Thoracic aorta (tissue), 2 donors: ENCODE results near the gene SUPT4H1. TPM values are rescaled to one million over a fixed set of nuclear protein-coding genes. Genes with fewer than 3 reads are reported as not detected.
A peak's percentile ranks its signal among the peaks of the same experiment; 100 is the strongest.

Experiments
- ATAC-seq: fragments of 150-250 bp; one replicate; pipeline ENCODE4 v1.8.0; 2017; ENCODE audit warnings: low read depth; ENCODE audit not compliant: insufficient number of reproducible peaks, low FRiP score
- DNase-seq: peaks from one replicate; pipeline ENCODE4 v3.0.0-alpha.2; 2020; ENCODE audit warnings: low spot score
- H3K27ac ChIP-seq, 2 donors: fragments of 200-600 bp; sonication (generic); 1 replicate in 1 of 2; 2 replicates in 1 of 2; pipeline ENCODE4 v1.5.1; 2016; ENCODE audit warnings: mild to moderate bottlenecking in 2 of 2, moderate library complexity in 2 of 2
- H3K27me3 ChIP-seq: fragments of 200-600 bp; sonication (generic); replicated peaks from 2 replicates; pipeline ENCODE4 v1.6.0; 2016; ENCODE audit warnings: mild to moderate bottlenecking; ENCODE audit not compliant: insufficient read depth
- H3K36me3 ChIP-seq: fragments of 200-600 bp; sonication (generic); one replicate; pipeline ENCODE4 v1.5.1; 2016
- H3K4me1 ChIP-seq, 2 donors: fragments of 200-600 bp; sonication (generic); 1 replicate in 1 of 2; 2 replicates in 1 of 2; pipeline versions ENCODE4 v1.5.1 to v1.6.0; 2016; ENCODE audit warnings: low read depth in 2 of 2, mild to moderate bottlenecking in 1 of 2; ENCODE audit not compliant: control insufficient read depth in 1 of 2
- H3K4me3 ChIP-seq: fragments of 200-600 bp; sonication (generic); 2 replicates; pipeline ENCODE4 v1.5.1; 2016; ENCODE audit warnings: mild to moderate bottlenecking
- H3K9me3 ChIP-seq: fragments of 200-600 bp; sonication (generic); 2 replicates; pipeline ENCODE4 v1.5.1; 2016
- CTCF ChIP-seq: fragments of 200-600 bp; sonication (generic); IDR thresholded peaks from one replicate; pipeline ENCODE4 v1.5.1; 2019; ENCODE audit warnings: antibody characterized with exemption
- total RNA-seq, 2 donors: library from RNA; depleted of rRNA; stranded (reverse); fragments of >200 nt; gene quantifications; one replicate each; pipeline versions ENCODE4 v1.1.0 to v1.2.3, GENCODE V29; 2016

Gene SUPT4H1
- 10 to 100 TPM; 30.6 to 37.3 TPM for total RNA-seq

GRCh38 chr17:58351831-58352595 is at the start of gene SUPT4H1:
SUPT4H1 (minus strand) TSS chr17:58352201; CDS start chr17:58352135, 66 bp downstream.
- Histone ChIP-seq H3K4me3 (peak within 1 kb of the TSS; percentile 84), H3K4me1 (peaks cover 13 to 21% of the 10 kb centered on the region in 2 donors), H3K27ac (peak within 1 kb of the TSS; percentile 81 to 85), H3K27me3 (no peaks in the 10 kb centered on the region), H3K9me3 (no peaks in the 10 kb centered on the region), H3K36me3 (peaks cover 30% of the 10 kb centered on the region)
- ATAC-seq: peak; percentile 93
- TF ChIP-seq CTCF: no peak
- DNase-seq: no peak

- no peak for DNase-seq
- H3K9me3 ChIP-seq: no peaks in the 10 kb centered on the region
- no peaks in the 10 kb centered on the region for H3K36me3 ChIP-seq
- no peaks in the 10 kb centered on the region for H3K27me3 ChIP-seq
- no peak for TF ChIP-seq CTCF
- no peak overlapping the region for H3K27ac ChIP-seq
- H3K4me1 ChIP-seq: no peaks in the 10 kb centered on the region
- no peak overlapping the region for H3K4me3 ChIP-seq
- no peak for ATAC-seq
Measured at GRCh38 chr17:58401287-58401686, 49.3 kb upstream of the SUPT4H1 start.

GRCh38 chr17:58400826-58401225 is 48.8 kb upstream of the SUPT4H1 start:
- TF ChIP-seq CTCF: no peak
- DNase-seq (no peak), ATAC-seq (no peak)
- no peak overlapping the region for H3K4me3 ChIP-seq
- H3K27ac ChIP-seq: no peak overlapping the region
- peaks cover under 1% of the 10 kb centered on the region for H3K27me3 ChIP-seq
- no peaks in the 10 kb centered on the region for H3K4me1 ChIP-seq
- no peaks in the 10 kb centered on the region for H3K36me3 ChIP-seq
- no peaks in the 10 kb centered on the region for H3K9me3 ChIP-seq

- no peak overlapping the region for H3K4me3 ChIP-seq
Measured at GRCh38 chr17:58399974-58400373, 48.0 kb upstream of the SUPT4H1 start.

More at GRCh38 chr17:58399974-58400373, 48.0 kb upstream of the SUPT4H1 start:
- Histone ChIP-seq H3K27me3 (peaks cover 5% of the 10 kb centered on the region), H3K36me3 (no peaks in the 10 kb centered on the region), H3K4me1 (no peaks in the 10 kb centered on the region), H3K9me3 (no peaks in the 10 kb centered on the region), H3K27ac (no peak overlapping the region)
- no peak for TF ChIP-seq CTCF
- DNase-seq (no peak), ATAC-seq (no peak)
